GM18502 (cell line): ENCODE results near the gene MKNK1.
A peak's percentile ranks its signal among the peaks of the same experiment; 100 is the strongest.
"Not testable (repeated sequence)": the region's sequence is repeated elsewhere in the genome, so short reads cannot be mapped to it uniquely, and the experiment has no call there.

ENCODE experiments used
- ATAC-seq: cut with Tn5 transposase; IDR thresholded peaks from one replicate; pipeline ENCODE4 v1.9.1; 2021; ENCODE audit warnings: mild to moderate bottlenecking; ENCODE audit not compliant: unreplicated experiment, poor library complexity

The MKNK1 gene

DNA sequence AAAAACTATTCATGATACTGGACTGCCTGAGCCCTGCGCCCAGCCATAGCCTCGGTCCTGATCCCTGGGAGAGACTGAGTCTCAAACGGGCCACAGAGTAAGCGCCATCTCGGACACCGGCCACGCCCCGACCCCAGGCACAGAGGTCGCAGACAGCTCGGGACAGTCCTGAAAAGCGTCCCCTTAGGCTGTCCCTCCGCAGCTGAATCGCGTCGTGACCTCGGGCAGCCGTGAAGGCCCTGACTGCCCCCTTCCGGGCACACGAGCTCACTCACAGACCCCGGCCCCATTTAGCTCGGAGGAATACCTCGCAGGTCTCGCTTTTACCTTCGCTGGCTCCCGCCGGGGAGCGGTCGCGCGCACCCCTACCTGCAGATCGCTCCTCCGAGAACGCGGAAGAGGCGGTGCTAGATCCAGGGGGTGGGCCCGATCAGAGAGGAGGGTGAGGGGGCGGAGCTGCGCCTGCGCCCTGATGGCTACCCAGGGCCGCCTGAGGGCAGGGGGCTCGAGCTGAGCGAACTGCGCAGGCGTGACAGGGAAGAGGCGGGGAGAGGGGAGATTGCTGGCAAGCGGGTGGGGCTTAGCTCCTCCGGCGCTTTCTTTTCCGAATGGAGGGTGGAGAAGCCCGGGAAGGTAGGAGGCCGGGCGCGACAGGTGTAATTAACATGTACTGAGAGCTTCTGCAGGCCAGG lies at the start of gene MKNK1:
MKNK1 (minus strand) TSS at position 411 of the 692 bp plus-strand sequence. CDS start 20,941 bp downstream, outside the sequence.
- ATAC-seq, result peak; percentile 92

DNA sequence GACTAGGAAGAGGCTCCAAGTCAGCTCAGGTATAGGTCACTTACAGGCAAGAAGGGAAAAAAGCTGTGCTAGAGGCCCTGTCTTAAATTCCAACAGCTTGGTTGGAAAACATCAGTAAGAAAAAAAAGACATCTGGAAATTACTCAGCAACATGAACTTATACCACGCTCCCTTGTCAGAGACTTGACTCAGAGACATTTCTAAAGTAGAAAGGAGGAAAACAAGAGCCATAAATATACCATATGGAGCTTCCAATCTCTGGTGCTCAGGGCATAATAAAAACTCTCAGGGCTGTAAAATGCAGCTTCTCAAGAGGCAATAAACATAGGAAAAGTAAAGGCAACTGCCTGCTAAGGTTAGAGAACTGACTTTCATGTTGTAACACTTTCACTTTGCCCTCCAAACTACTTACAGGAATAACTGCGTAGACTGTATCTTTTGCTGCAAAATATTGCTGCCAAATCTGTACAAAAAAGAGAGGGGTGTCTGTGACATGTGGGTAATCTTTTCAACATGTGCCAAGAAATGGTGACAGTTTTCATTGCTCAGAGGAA lies 49.4 kb upstream of the MKNK1 start:
- ATAC-seq, result no peak

DNA sequence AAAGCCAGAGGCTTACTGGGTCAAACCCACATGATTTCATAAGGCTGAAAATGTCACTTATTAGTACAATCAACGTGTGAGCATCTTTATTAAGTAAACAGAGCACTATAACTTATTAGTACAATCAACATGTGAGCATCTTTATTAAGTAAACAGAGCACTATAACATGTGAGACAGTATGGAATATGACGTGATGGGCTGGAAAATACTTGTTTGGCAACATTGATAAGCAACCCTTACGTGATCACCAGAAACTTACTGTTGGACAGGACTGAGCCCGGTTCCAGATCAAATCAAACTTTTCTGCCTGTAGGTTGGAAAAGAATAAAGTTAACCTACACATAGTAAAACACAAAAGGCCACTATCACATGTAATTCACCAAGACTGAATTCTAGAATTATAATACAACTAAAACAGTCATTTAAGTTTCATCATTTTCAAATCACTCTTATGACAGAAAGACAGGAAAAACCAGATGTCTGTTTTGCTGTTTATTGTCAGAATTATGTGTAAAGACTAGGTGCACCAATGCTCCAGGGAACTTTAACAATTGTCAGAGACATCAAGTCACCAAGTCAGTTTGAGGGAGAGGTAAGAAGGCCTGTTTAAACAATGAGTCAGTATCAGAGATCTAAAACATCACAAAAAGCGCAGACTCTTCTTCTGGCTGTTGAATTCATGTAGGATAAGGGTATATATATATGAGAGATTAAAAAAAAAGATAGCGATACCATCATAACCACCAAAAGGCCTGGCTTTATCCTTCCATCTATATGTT lies 48.4 kb upstream of the MKNK1 start:
- ATAC-seq, result no peak

DNA sequence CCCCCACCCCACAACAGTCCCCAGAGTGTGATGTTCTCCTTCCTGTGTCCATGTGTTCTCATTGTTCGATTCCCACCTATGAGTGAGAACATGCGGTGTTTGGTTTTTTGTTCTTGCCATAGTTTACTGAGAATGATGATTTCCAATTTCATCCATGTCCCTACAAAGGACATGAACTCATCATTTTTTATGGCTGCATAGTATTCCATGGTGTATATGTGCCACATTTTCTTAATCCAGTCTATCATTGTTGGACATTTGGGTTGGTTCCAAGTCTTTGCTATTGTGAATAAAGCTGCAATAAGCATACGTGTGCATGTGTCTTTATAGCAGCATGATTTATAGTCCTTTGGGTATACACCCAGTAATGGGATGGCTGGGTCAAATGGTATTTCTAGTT lies 47.1 kb upstream of the MKNK1 start:
- not testable (repeated sequence) for ATAC-seq

DNA sequence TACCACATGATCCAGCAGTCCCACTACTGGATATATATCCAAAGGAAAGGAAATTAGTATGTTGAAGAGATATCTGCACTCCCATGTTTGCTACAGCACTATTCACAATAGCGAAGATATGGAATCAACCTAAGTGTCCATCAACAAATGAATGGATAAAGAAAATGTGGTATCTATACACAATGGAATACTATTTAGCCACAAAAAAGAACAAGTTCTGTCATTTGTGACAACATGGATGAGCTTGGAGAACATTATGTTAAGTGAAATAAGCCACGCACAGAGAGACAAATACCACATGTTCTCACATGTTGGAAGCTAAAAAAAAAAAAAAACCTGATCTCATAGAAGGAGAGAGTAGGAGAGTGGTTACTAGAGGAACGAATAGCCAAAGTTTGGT lies 46.4 kb upstream of the MKNK1 start:
- ATAC-seq, result no peak

DNA sequence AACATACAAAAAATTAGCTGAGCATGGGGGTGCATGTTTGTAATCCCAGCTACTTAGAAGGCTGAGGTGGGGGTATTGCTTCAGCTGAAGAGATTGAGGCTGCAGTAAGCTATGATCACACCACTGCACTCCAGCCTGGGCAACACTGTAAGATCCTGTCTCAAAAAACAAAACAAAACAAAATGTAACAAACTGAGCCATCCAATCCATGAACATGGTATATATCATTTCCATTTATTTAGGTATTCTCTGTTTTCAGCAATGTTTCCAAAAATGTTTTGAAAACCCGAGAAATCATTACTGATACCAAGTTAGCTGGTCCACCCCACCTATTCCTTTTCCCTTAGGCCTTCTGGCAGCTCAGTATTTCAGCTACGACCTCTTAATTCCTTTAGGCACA lies 45.7 kb upstream of the MKNK1 start:
- ATAC-seq, result no peak

DNA sequence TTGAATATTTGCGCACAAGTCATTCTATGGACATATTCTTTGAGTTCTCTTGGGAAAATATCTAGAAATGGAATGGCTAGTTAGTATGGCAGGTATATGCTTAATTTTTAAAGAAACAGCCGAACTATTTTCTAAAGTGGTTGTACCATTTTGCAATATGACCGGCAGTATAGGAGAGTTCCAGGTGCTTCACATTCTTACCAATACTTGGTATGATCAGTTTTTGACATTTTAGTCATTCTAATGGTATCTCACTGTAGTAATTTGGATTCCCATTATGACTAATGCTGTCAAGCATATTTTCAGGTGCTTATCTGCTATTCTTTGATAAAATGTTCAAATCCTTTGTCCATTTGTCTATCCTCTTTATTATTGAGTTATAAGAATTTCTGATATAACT lies 43.5 kb upstream of the MKNK1 start:
- ATAC-seq, result no peak

DNA sequence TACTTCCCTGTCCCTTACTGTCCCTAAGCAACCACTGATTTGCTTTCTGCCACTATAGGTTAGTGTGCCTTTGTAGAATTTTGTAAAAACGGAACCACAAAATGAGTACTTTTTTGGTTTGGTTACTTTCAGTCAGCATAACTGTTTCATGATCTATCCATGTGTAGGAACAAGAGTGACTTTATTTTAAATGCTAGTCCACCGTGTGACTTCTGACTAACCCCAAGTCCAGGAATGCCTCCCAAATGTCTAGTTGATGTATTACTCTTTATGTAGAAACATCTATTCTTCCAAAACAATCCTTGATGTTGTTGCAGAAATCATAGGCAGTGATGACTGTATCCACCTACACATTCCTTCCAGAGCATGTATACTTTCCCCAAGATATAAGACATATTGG lies 42.8 kb upstream of the MKNK1 start:
- no peak for ATAC-seq

DNA sequence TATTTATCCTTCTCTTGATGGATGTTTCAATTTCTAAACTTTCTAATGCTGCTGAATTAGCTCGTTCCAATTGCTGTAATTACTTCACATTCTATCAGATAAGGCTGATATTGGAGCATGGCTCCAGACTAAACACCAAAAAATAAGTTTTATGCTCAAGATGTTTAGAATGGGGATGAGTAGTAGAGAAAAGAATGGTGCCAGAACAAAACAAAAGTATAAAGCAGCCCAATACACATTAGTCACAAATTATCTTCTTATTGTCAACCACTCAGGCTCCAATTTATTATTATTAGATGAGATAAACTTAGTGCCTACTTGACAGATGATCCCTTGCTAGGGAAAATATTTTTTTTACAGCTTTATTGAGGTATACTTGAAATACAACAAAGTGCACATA lies 42.3 kb upstream of the MKNK1 start:
- no peak for ATAC-seq

DNA sequence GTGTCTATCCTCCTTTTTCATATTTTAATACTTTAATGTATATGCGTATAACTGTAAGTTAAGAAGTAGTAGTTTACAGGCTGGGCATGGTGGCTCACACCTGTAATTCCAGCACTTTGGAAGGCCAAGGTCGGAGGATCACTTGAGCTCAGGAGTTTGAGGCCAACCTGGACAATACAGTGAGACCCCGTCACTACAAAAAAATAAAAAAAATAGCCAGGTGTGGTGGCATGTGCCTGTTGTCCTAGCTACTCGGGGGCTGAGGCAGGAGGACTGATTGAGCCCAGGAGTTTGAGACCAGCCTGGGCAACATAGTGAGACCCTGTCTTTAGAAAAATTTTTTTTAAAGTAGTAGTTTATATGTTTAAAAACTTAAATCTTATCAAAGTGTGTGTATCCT lies 41.7 kb upstream of the MKNK1 start:
- no peak for ATAC-seq

DNA sequence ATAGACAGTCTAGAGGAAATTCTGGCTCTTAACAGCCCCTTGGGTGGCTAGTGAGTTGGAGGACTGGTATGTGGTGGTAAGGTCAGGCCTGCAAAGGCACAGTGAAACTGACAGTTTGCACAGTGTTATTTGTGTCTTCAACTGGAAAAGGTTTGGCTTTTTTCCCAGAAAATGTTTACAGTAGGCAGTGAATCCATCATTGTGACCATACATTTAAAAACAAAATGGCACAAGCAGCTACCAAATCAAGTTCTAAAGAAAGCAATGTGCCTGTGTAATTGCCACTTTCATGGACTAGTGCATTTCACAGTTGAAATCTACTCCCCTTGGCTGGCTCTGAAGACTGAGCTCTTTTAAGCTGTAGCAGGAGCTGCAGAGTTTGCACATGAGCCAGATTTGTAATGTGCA lies 39.3 kb upstream of the MKNK1 start:
- ATAC-seq, result no peak

DNA sequence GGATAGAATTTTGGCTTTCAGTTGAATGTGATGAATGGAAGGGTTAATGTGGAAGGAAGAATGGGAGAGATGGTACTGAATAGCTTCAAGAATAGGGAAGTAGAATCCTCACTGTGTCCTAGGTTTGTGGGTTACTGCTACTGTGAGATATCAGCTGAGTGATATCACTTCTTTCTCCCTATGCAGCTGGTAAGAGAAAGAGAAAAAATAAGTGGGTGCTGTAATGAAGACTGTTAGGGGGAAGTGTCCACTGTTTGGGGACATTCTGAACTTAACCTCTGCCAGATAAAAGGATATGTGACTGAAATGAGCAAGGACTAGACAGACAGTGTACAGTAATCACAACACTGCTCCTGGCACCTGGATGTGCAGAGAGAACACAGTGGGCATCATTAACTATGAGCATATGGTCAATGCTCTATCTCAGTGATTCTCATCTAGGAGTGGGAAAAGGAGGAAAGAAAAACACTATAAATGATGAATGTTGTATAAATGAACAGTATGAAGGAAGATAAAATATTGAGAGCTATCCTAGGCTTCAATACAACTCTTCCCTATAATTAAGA lies 38.1 kb upstream of the MKNK1 start:
- ATAC-seq, result no peak

DNA sequence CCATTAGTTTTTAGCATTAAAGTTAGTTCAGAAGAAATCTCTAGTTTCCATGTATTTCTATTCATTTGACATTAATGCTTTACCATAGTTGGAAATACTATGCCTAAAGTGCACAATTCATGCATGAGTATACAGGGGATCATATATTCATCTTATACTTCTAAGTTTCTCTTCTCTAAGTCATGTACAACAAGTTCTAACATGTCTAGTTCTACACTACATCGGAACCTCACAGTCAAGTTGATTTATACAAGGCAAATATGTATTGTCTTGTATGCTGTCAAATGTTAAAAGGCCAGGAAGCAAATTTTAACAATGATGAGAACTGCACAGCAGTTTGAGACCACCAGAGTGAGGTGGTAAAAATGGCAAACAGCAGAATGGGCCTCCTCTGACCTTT lies 35.5 kb upstream of the MKNK1 start:
- no peak for ATAC-seq

DNA sequence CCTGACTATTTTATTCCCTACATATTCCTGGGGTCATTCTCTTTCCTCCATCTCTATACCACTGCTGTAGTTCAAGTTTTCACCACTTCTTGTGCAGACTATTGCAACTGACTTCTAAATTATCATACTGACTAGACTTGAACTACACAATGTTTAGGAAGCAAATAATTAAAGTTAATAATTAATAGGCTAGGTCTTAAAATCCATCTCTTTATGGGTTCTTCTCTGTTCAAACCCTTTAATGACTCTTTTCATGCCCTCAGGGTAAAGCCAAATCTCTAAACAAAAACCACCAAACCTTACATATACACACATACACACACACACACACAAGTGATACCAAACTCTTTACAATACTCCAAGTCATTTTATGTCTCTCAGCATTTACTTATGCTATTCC lies 34.9 kb upstream of the MKNK1 start:
- no peak for ATAC-seq

DNA sequence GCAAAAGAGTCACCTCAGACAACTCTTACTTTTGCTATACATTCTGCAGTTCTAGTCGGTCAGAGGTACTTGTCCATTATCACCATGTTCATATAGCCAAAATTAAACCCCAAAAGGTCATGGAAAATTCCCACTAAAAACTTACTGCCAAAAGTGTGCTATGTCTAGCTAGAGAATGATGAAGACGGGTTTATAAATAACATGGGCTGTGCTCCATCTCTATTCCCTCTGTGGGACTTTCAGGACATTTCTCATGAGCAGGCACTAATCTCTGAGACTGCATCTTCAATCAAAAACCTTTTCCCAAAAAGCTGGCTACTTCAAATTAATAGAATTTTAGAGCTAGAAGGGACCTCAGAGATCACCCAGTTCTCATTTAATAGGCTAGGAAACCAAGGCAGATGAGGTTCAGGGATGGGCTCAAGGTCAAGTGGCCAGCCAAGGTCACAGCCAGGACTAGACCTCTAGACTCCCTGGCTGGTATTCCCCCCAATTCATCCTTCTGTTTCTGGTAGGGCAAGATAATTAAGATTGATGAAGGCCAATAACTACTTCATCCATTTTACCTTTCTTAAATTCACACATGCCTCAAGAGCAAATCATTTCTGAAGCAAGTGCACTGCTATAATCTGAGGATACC lies 33.5 kb upstream of the MKNK1 start:
- ATAC-seq, result no peak

DNA sequence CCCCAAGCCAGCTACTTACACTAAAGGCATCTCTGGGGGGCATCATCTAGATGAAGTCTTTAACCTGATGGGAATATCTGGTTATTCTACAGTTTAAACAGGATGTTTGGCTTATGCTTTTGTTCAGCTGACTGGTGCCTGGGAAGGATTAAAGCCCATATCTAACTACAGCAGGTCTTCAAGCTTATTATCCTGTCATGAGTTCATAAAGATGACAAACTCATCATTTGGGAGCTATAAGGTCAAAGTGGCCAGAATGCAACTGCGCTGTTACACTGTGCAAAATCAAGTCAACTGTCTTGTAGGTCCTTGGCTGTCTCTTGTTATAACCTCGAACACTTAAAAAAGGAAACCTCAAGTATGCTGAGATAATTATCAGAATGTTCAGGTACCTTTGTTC lies 31.1 kb upstream of the MKNK1 start:
- ATAC-seq, result no peak

DNA sequence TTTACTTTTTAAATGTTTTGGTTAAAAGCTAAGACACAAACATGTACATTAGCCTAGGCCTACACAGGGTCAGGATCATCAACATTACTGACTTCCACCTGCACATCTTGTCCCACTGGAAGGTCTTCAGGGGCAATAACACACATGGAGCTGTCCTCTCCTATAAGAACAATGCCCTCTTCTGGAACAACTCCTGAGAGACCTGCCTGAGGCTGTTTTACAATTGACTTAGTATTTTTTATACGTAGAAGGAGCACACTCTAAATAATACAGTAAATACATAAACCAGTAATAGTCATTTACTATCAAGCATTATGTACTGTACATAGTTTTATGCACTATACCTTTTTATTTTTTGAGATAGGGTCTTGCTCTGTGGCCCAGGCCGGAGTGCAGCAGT lies 26.7 kb upstream of the MKNK1 start:
- no peak for ATAC-seq

DNA sequence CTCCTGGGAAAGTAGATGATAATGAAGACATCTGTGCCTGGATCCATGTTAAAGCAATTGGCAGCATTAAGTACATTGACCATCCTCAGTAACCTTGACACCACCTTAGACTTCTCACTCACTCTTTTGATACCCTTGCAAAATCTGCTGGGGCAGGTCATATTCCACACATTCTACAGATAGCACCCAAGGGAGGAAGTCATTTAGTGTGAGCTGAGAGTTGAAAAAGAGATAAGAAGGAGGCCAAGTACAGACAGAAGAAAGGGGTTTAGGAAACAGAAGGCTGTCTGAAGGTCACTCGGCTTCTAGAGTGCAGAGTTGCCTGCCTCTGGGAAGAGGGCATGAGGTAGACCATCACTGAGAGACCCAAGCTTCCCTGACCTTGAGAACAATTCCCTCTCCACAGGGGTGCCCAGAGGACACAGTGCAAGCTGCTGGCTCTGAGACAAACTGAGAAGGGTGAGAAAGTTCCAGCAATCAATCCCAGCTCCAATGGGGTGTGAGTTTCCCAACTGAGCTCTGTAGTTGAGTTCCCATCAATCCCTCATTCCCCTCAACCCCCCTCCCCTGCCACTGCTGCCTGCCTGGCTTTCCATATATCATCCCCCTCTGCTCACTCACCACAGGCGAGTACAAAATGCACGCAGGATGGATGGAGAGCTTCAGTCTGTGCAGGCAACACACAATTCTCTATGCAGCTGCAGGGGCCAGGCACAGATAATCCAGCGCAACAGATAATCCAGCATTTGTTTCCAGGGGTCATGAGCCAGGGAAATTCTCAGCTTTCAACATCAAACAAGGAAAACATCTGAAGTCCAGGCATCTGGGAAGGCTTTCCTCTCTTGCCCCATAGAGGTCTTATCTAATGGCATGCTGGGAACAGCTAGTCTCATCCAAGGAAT lies 19.9 kb upstream of the MKNK1 start:
- no peak for ATAC-seq

DNA sequence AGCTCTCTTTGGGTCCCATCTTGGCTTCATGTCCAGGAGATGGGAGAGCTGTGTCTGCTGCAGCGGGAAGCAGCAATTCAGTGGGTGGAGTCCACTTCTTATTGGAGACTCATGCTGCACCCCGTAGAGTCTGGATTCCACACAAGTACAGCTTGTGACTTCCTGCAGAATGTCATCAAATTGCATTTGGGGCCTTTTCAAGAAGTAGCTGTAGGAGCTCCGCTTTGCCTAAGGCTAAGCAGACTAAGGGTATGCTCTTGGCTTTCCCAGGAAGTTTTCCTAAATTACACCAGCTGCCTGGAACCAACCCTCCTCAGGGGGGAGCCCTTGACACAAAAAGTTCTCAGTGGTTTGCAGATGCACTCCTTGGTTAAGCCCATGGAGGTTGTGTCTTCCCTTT lies 18.3 kb upstream of the MKNK1 start:
- ATAC-seq, result no peak

DNA sequence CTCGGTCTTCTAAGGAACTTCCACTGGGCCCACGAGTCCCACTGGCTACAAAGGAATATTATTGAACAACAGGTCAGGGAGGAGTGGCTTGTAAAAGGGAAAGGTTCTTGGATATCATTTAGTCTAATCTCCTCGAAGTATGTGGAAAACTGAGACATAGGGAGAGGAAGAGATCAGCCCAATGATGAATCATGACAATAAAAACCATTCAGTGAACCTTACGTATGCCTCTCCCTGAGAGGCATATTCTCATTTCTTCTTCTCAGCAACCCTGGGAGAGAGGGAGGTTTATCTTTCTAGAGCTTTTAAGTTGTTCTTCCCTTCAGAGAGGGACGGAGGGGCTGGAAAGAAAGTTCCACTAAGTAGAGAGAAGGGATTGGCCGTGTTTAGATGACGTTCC lies 17.9 kb upstream of the MKNK1 start:
- ATAC-seq, result no peak
